H9 (cell line): ENCODE results near the gene PALD1. TPM values are rescaled to one million over a fixed set of nuclear protein-coding genes. Genes with fewer than 3 reads are reported as not detected.

ENCODE experiments used
- DNase-seq: peaks from one replicate; pipeline ENCODE4 v3.0.0-alpha.2; 2017
- H2AFZ ChIP-seq: one replicate; pipeline ENCODE4 v1.6.1; 2013; ENCODE audit warnings: mild to moderate bottlenecking, low read length, control low read depth, moderate library complexity
- H2AK5ac ChIP-seq: 2 replicates; pipeline ENCODE4 v1.6.1; 2013; ENCODE audit warnings: low read length, control low read depth, mixed read lengths; ENCODE audit not compliant: insufficient read length
- H2BK120ac ChIP-seq: one replicate; pipeline ENCODE4 v1.6.1; 2013; ENCODE audit warnings: low read depth, mild to moderate bottlenecking, low read length, control low read depth, inconsistent platforms; ENCODE audit not compliant: poor library complexity, severe bottlenecking
- H2BK12ac ChIP-seq: 2 replicates; pipeline ENCODE4 v1.6.1; 2013; ENCODE audit warnings: low read length, control low read depth, mixed read lengths, low read depth; ENCODE audit not compliant: insufficient read length
- H2BK15ac ChIP-seq: 2 replicates; pipeline ENCODE4 v1.6.1; 2013; ENCODE audit warnings: low read depth, low read length, control low read depth
- H2BK20ac ChIP-seq: one replicate; pipeline ENCODE4 v1.6.1; 2013; ENCODE audit warnings: low read depth, mild to moderate bottlenecking, low read length, control low read depth, inconsistent platforms; ENCODE audit not compliant: poor library complexity, severe bottlenecking
- H2BK5ac ChIP-seq: 2 replicates; pipeline ENCODE4 v1.6.1; 2013; ENCODE audit warnings: low read length, control low read depth, mixed read lengths; ENCODE audit not compliant: insufficient read length
- H3K14ac ChIP-seq: 2 replicates; pipeline ENCODE4 v1.6.1; 2013; ENCODE audit warnings: low read length, control low read depth; ENCODE audit not compliant: insufficient read depth
- H3K18ac ChIP-seq: 2 replicates; pipeline ENCODE4 v1.6.1; 2013; ENCODE audit warnings: low read depth, mild to moderate bottlenecking, mixed read lengths, low read length, control low read depth; ENCODE audit not compliant: insufficient read length
- H3K23ac ChIP-seq: 2 replicates; pipeline ENCODE4 v1.6.1; 2013; ENCODE audit warnings: low read length, control low read depth, mixed read lengths, low read depth; ENCODE audit not compliant: insufficient read length
- H3K23me2 ChIP-seq: 2 replicates; pipeline ENCODE4 v1.6.1; 2013; ENCODE audit warnings: low read depth, mild to moderate bottlenecking, mixed read lengths, low read length, control low read depth; ENCODE audit not compliant: insufficient read length, poor library complexity, severe bottlenecking
- H3K27ac ChIP-seq: 2 replicates; pipeline ENCODE4 v1.5.1; 2013; ENCODE audit warnings: low read length, control low read depth, mixed read lengths, low read depth; ENCODE audit not compliant: insufficient read length
- H3K27me3 ChIP-seq: 2 replicates; pipeline ENCODE4 v1.6.1; 2013; ENCODE audit warnings: low read length, control low read depth, inconsistent platforms; ENCODE audit not compliant: insufficient read depth
- H3K4ac ChIP-seq: 2 replicates; pipeline ENCODE4 v1.6.1; 2013; ENCODE audit warnings: low read depth, mild to moderate bottlenecking, control low read depth, inconsistent platforms, low read length, moderate library complexity
- H3K4me1 ChIP-seq: 2 replicates; pipeline ENCODE4 v1.6.1; 2013; ENCODE audit warnings: low read length, control low read depth, inconsistent platforms; ENCODE audit not compliant: insufficient read depth
- H3K4me2 ChIP-seq: 2 replicates; pipeline ENCODE4 v1.6.1; 2013; ENCODE audit warnings: low read length, control low read depth, mixed read lengths; ENCODE audit not compliant: insufficient read length, insufficient read depth
- H3K56ac ChIP-seq: 2 replicates; pipeline ENCODE4 v1.6.1; 2013; ENCODE audit warnings: low read depth, mild to moderate bottlenecking, mixed read lengths, low read length, control low read depth; ENCODE audit not compliant: insufficient read length
- H3K79me1 ChIP-seq: 2 replicates; pipeline ENCODE4 v1.6.1; 2013; ENCODE audit warnings: low read depth, mild to moderate bottlenecking, moderate library complexity, low read length, control low read depth, inconsistent platforms; ENCODE audit not compliant: insufficient read depth, poor library complexity, severe bottlenecking
- H3K79me2 ChIP-seq: 2 replicates; pipeline ENCODE4 v1.6.1; 2013; ENCODE audit warnings: low read length, control low read depth, inconsistent platforms; ENCODE audit not compliant: insufficient read depth
- H3K9ac ChIP-seq: 2 replicates; pipeline ENCODE4 v1.6.1; 2013; ENCODE audit warnings: low read length, control low read depth, mixed read lengths; ENCODE audit not compliant: insufficient read length; ENCODE audit errors: extremely low read depth
- H3K9me3 ChIP-seq: one replicate; pipeline ENCODE4 v1.6.1; 2013; ENCODE audit warnings: low read depth, low read length, inconsistent platforms; ENCODE audit not compliant: control insufficient read depth
- H3T11ph ChIP-seq: one replicate; pipeline ENCODE4 v1.6.1; 2013; ENCODE audit warnings: mild to moderate bottlenecking, low read length, control low read depth, inconsistent platforms
- H4K20me1 ChIP-seq: one replicate; pipeline ENCODE4 v1.6.1; 2013; ENCODE audit not compliant: control insufficient read depth, insufficient read length, insufficient read depth
- H4K5ac ChIP-seq: 2 replicates; pipeline ENCODE4 v1.6.1; 2013; ENCODE audit warnings: low read depth, mild to moderate bottlenecking, mixed read lengths, low read length, control low read depth; ENCODE audit not compliant: insufficient read length
- H4K8ac ChIP-seq: replicated peaks from 2 replicates; pipeline ENCODE4 v1.6.1; 2013; ENCODE audit warnings: low read length, control low read depth, mixed read lengths, low read depth; ENCODE audit not compliant: insufficient read length
- H4K91ac ChIP-seq: 2 replicates; pipeline ENCODE4 v1.6.1; 2013; ENCODE audit warnings: low read depth, mild to moderate bottlenecking, moderate library complexity, mixed read lengths, low read length, control low read depth; ENCODE audit not compliant: insufficient read length
- H3K27ac Mint-ChIP-seq, 3 experiments: 2 replicates in 2 of 3; 3 replicates in 1 of 3; pipeline ENCODE4 v1.8.0; 2020 to 2021; ENCODE audit warnings: mixed read lengths in 3 of 3, mild to moderate bottlenecking in 1 of 3, moderate library complexity in 1 of 3
- H3K27me3 Mint-ChIP-seq: 2 replicates; pipeline ENCODE4 v1.8.0; 2021; ENCODE audit warnings: low read depth, mild to moderate bottlenecking, moderate library complexity, mixed read lengths
- H3K36me3 Mint-ChIP-seq, 3 experiments: 2 replicates in 2 of 3; 3 replicates in 1 of 3; pipeline ENCODE4 v1.8.0; 2020 to 2021; ENCODE audit warnings: low read depth in 3 of 3, mixed read lengths in 3 of 3; ENCODE audit not compliant: insufficient read depth in 1 of 3
- H3K4me1 Mint-ChIP-seq, 2 experiments: 2 replicates each; pipeline ENCODE4 v1.8.0; 2020; ENCODE audit warnings: mixed read lengths in 2 of 2
- H3K4me3 Mint-ChIP-seq, 2 experiments: 2 replicates in 1 of 2; 3 replicates in 1 of 2; pipeline ENCODE4 v1.8.0; 2020 to 2021; ENCODE audit warnings: mild to moderate bottlenecking in 2 of 2, mixed read lengths in 2 of 2, moderate library complexity in 1 of 2
- H3K9me3 Mint-ChIP-seq, 2 experiments: 2 replicates in 1 of 2; 3 replicates in 1 of 2; pipeline ENCODE4 v1.8.0; 2020; ENCODE audit warnings: mild to moderate bottlenecking in 2 of 2, mixed read lengths in 2 of 2, moderate library complexity in 1 of 2
- CTCF ChIP-seq: fragments of 200-600 bp; sonication (generic); conservative IDR thresholded peaks from 3 replicates; pipeline ENCODE4 v1.8.0; 2021; ENCODE audit warnings: antibody characterized with exemption, mild to moderate bottlenecking
- WGBS: extraction: QIAGEN DNeasy Blood & Tissue Kit; methylation state at CpG from one replicate; pipeline ENCODE4 v1.1.7; 2013; ENCODE audit warnings: missing lambda C conversion rate, low lambda C conversion rate, mixed read lengths; ENCODE audit not compliant: insufficient read length; ENCODE audit errors: extremely low coverage; 5-methylcytosine and 5-hydroxymethylcytosine counted together
- total RNA-seq: library from RNA; stranded (reverse); gene quantifications from 2 replicates; pipeline ENCODE4 v1.2.1, GENCODE V29; 2021

The PALD1 gene
- total RNA-seq, 1 experiment from 2014 or later = 21.1 TPM

GRCh38 chr10:70562036-70562755 lies 83.6 kb downstream of the PALD1 start:
- Histone ChIP-seq H4K20me1 (no peaks in the 10 kb centered on the region), H3K56ac (no peak overlapping the region), H3K9me3 (no peaks in the 10 kb centered on the region), H3K79me1 (no peaks in the 10 kb centered on the region), H3K9ac (no peak overlapping the region), H3K4ac (no peak overlapping the region), H2BK120ac (no peak overlapping the region), H3K4me1 (no peaks in the 10 kb centered on the region), H2AFZ (no peak overlapping the region), H3K27me3 (no peaks in the 10 kb centered on the region), H4K91ac (no peak overlapping the region), H2BK5ac (no peak overlapping the region), H3K23ac (no peak overlapping the region), H2BK12ac (no peak overlapping the region), H3K79me2 (no peaks in the 10 kb centered on the region), H3K18ac (no peak overlapping the region), H3K4me2 (no peak overlapping the region), H4K5ac (no peak overlapping the region), H3T11ph (no peak overlapping the region), H3K23me2 (no peaks in the 10 kb centered on the region), H2BK15ac (no peak overlapping the region), H4K8ac (no peak overlapping the region), H2AK5ac (no peak overlapping the region), H3K27ac (no peak overlapping the region), H3K14ac (no peak overlapping the region), H2BK20ac (no peak overlapping the region)
- no peak for TF ChIP-seq CTCF
- H3K4me1 Mint-ChIP-seq = peaks cover 19 to 29% of the 10 kb centered on the region in 2 experiments
- no CpG with 5 or more reads among the region's 15 CpGs for WGBS
- no peaks in the 10 kb centered on the region for H3K9me3 Mint-ChIP-seq
- H3K27ac Mint-ChIP-seq = peak overlapping the region in 1 of 3 experiments; percentile 28; a peak in 1 of 7 replicates
- no peak overlapping the region for H3K4me3 Mint-ChIP-seq
- peaks cover 0 to 7% (median 0%) of the 10 kb centered on the region in 3 experiments; a peak in 4 of 7 replicates for H3K36me3 Mint-ChIP-seq
- DNase-seq = no peak
- H3K27me3 Mint-ChIP-seq = no peaks in the 10 kb centered on the region
